Measurements from ENCODE around the gene CTSW. TPM values are rescaled to one million over a fixed set of nuclear protein-coding genes. Genes with fewer than 3 reads are reported as not detected.
A peak's percentile ranks its signal among the peaks of the same experiment; 100 is the strongest.

Gene CTSW
- total RNA-seq, 1 donor from 2014 or later, result 1.0 TPM

GRCh38 chr11:65861165-65861505 lies 18.5 kb upstream of the CTSW start:
- peak overlapping the region; percentile 95 for H3K27ac ChIP-seq (ENCODE audit: low read depth, low read length)
- H3K4me3 ChIP-seq (ENCODE audit: low read length in 3 of 3), result peak overlapping the region; percentile 75 to 99 (median 84)
- H3K9ac ChIP-seq (ENCODE audit: low read depth in 1 of 3, low read length in 3 of 3), result peak overlapping the region; percentile 88 to 99 (median 97)
- no peaks in the 10 kb centered on the region for H3K27me3 ChIP-seq (ENCODE audit: control insufficient read depth in 3 of 3, insufficient read depth in 3 of 3, low read length in 3 of 3)
- peaks cover 44 to 45% (median 45%) of the 10 kb centered on the region in 3 donors for H3K36me3 ChIP-seq (ENCODE audit: control insufficient read depth in 3 of 3, insufficient read depth in 3 of 3, low read length in 3 of 3)
- H3K4me1 ChIP-seq (ENCODE audit: control insufficient read depth in 3 of 3, insufficient read depth in 3 of 3, low read length in 3 of 3), result peaks cover 38 to 49% (median 41%) of the 10 kb centered on the region in 3 donors
- no peaks in the 10 kb centered on the region for H3K9me3 ChIP-seq (ENCODE audit: control insufficient read depth in 3 of 3, low read length in 3 of 3)

GRCh38 chr11:65861533-65862183 lies 18.0 kb upstream of the CTSW start:
- Histone ChIP-seq H3K36me3 (ENCODE audit: control insufficient read depth in 3 of 3, insufficient read depth in 3 of 3, low read length in 3 of 3) (peaks cover 42 to 48% (median 46%) of the 10 kb centered on the region in 3 donors), H3K9ac (ENCODE audit: low read depth in 1 of 3, low read length in 3 of 3) (peak overlapping the region in 2 of 3 donors; percentile 97 to 99), H3K9me3 (ENCODE audit: control insufficient read depth in 3 of 3, low read length in 3 of 3) (no peaks in the 10 kb centered on the region), H3K4me3 (ENCODE audit: low read length in 3 of 3) (peak overlapping the region; percentile 75 to 99 (median 84)), H3K27ac (ENCODE audit: low read depth, low read length) (peak overlapping the region; percentile 95), H3K27me3 (ENCODE audit: control insufficient read depth in 3 of 3, insufficient read depth in 3 of 3, low read length in 3 of 3) (no peaks in the 10 kb centered on the region), H3K4me1 (ENCODE audit: control insufficient read depth in 3 of 3, insufficient read depth in 3 of 3, low read length in 3 of 3) (peaks cover 32 to 43% (median 35%) of the 10 kb centered on the region in 3 donors)

- Histone ChIP-seq H3K36me3 (ENCODE audit: control insufficient read depth in 3 of 3, insufficient read depth in 3 of 3, low read length in 3 of 3) (peaks cover 42 to 54% (median 47%) of the 10 kb centered on the region in 3 donors), H3K9ac (ENCODE audit: low read depth in 1 of 3, low read length in 3 of 3) (peak overlapping the region in 1 of 3 donors; percentile 50), H3K27me3 (ENCODE audit: control insufficient read depth in 3 of 3, insufficient read depth in 3 of 3, low read length in 3 of 3) (no peaks in the 10 kb centered on the region), H3K4me1 (ENCODE audit: control insufficient read depth in 3 of 3, insufficient read depth in 3 of 3, low read length in 3 of 3) (peaks cover 28 to 37% (median 29%) of the 10 kb centered on the region in 3 donors), H3K27ac (ENCODE audit: low read depth, low read length) (no peak overlapping the region), H3K4me3 (ENCODE audit: low read length in 3 of 3) (no peak overlapping the region), H3K9me3 (ENCODE audit: control insufficient read depth in 3 of 3, low read length in 3 of 3) (no peaks in the 10 kb centered on the region)
Observed at GRCh38 chr11:65862191-65862735, 17.4 kb upstream of the CTSW start.

GRCh38 chr11:65862941-65863888 lies 16.4 kb upstream of the CTSW start:
- no peaks in the 10 kb centered on the region for H3K27me3 ChIP-seq (ENCODE audit: control insufficient read depth in 3 of 3, insufficient read depth in 3 of 3, low read length in 3 of 3)
- no peaks in the 10 kb centered on the region for H3K9me3 ChIP-seq (ENCODE audit: control insufficient read depth in 3 of 3, low read length in 3 of 3)
- H3K4me3 ChIP-seq (ENCODE audit: low read length in 3 of 3), result no peak overlapping the region
- H3K9ac ChIP-seq (ENCODE audit: low read depth in 1 of 3, low read length in 3 of 3), result peak overlapping the region in 1 of 3 donors; percentile 45
- no peak overlapping the region for H3K27ac ChIP-seq (ENCODE audit: low read depth, low read length)
- peaks cover 47 to 59% (median 52%) of the 10 kb centered on the region in 3 donors for H3K36me3 ChIP-seq (ENCODE audit: control insufficient read depth in 3 of 3, insufficient read depth in 3 of 3, low read length in 3 of 3)
- H3K4me1 ChIP-seq (ENCODE audit: control insufficient read depth in 3 of 3, insufficient read depth in 3 of 3, low read length in 3 of 3), result peaks cover 28 to 35% (median 29%) of the 10 kb centered on the region in 3 donors

- peaks cover 47 to 62% (median 57%) of the 10 kb centered on the region in 3 donors for H3K36me3 ChIP-seq (ENCODE audit: control insufficient read depth in 3 of 3, insufficient read depth in 3 of 3, low read length in 3 of 3)
- H3K9ac ChIP-seq (ENCODE audit: low read depth in 1 of 3, low read length in 3 of 3), result no peak overlapping the region
- no peak overlapping the region for H3K27ac ChIP-seq (ENCODE audit: low read depth, low read length)
- H3K9me3 ChIP-seq (ENCODE audit: control insufficient read depth in 3 of 3, low read length in 3 of 3), result no peaks in the 10 kb centered on the region
- H3K4me1 ChIP-seq (ENCODE audit: control insufficient read depth in 3 of 3, insufficient read depth in 3 of 3, low read length in 3 of 3), result peaks cover 23 to 33% (median 25%) of the 10 kb centered on the region in 3 donors
- H3K4me3 ChIP-seq (ENCODE audit: low read length in 3 of 3), result no peak overlapping the region
- no peaks in the 10 kb centered on the region for H3K27me3 ChIP-seq (ENCODE audit: control insufficient read depth in 3 of 3, insufficient read depth in 3 of 3, low read length in 3 of 3)
Observed at GRCh38 chr11:65863889-65864705, 15.5 kb upstream of the CTSW start.

GRCh38 chr11:65864706-65865471 lies 14.7 kb upstream of the CTSW start:
- Histone ChIP-seq H3K9me3 (ENCODE audit: control insufficient read depth in 3 of 3, low read length in 3 of 3) (no peaks in the 10 kb centered on the region), H3K36me3 (ENCODE audit: control insufficient read depth in 3 of 3, insufficient read depth in 3 of 3, low read length in 3 of 3) (peaks cover 47 to 64% (median 60%) of the 10 kb centered on the region in 3 donors), H3K9ac (ENCODE audit: low read depth in 1 of 3, low read length in 3 of 3) (no peak overlapping the region), H3K27me3 (ENCODE audit: control insufficient read depth in 3 of 3, insufficient read depth in 3 of 3, low read length in 3 of 3) (no peaks in the 10 kb centered on the region), H3K27ac (ENCODE audit: low read depth, low read length) (no peak overlapping the region), H3K4me1 (ENCODE audit: control insufficient read depth in 3 of 3, insufficient read depth in 3 of 3, low read length in 3 of 3) (peaks cover 18 to 25% (median 21%) of the 10 kb centered on the region in 3 donors), H3K4me3 (ENCODE audit: low read length in 3 of 3) (no peak overlapping the region)

GRCh38 chr11:65865550-65866172 lies 14.0 kb upstream of the CTSW start:
- Histone ChIP-seq H3K4me1 (ENCODE audit: control insufficient read depth in 3 of 3, insufficient read depth in 3 of 3, low read length in 3 of 3) (peaks cover 18 to 26% (median 25%) of the 10 kb centered on the region in 3 donors), H3K36me3 (ENCODE audit: control insufficient read depth in 3 of 3, insufficient read depth in 3 of 3, low read length in 3 of 3) (peaks cover 47 to 64% (median 60%) of the 10 kb centered on the region in 3 donors), H3K4me3 (ENCODE audit: low read length in 3 of 3) (no peak overlapping the region), H3K27me3 (ENCODE audit: control insufficient read depth in 3 of 3, insufficient read depth in 3 of 3, low read length in 3 of 3) (no peaks in the 10 kb centered on the region), H3K9me3 (ENCODE audit: control insufficient read depth in 3 of 3, low read length in 3 of 3) (no peaks in the 10 kb centered on the region), H3K27ac (ENCODE audit: low read depth, low read length) (no peak overlapping the region), H3K9ac (ENCODE audit: low read depth in 1 of 3, low read length in 3 of 3) (no peak overlapping the region)

- peaks cover 18 to 26% (median 25%) of the 10 kb centered on the region in 3 donors for H3K4me1 ChIP-seq (ENCODE audit: control insufficient read depth in 3 of 3, insufficient read depth in 3 of 3, low read length in 3 of 3)
- H3K9me3 ChIP-seq (ENCODE audit: control insufficient read depth in 3 of 3, low read length in 3 of 3), result no peaks in the 10 kb centered on the region
- H3K9ac ChIP-seq (ENCODE audit: low read depth in 1 of 3, low read length in 3 of 3), result no peak overlapping the region
- no peak overlapping the region for H3K4me3 ChIP-seq (ENCODE audit: low read length in 3 of 3)
- peaks cover 0 to under 1% (median 0%) of the 10 kb centered on the region in 3 donors for H3K27me3 ChIP-seq (ENCODE audit: control insufficient read depth in 3 of 3, insufficient read depth in 3 of 3, low read length in 3 of 3)
- H3K36me3 ChIP-seq (ENCODE audit: control insufficient read depth in 3 of 3, insufficient read depth in 3 of 3, low read length in 3 of 3), result peaks cover 46 to 63% (median 60%) of the 10 kb centered on the region in 3 donors
- no peak overlapping the region for H3K27ac ChIP-seq (ENCODE audit: low read depth, low read length)
Observed at GRCh38 chr11:65866509-65867283, 12.9 kb upstream of the CTSW start.
